ENCODE data around the gene VTI1A.

VTI1A gene

DNA sequence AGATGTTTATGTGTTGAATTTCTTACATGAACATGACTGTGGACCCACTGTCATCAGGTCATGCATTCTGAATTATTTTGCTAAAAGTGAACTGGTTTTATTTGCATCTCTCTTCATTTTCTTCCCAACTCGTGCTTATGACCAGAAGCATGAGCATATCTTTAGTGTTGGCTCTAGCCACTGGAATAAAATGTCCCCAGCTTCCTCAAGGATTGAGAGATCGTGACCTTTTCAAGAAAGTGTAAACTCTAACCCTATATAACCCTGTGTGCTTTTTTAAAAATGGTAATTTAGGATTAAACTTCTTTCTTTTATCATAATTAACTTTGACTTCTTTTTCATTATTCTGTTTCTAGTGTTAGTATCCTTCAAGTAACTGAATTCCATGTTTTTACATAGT lies 55.5 kb downstream of the VTI1A start:
- no peak for DNase-seq (ENCODE audit: extremely low read depth in 1 of 2, low read depth in 1 of 2)

DNA sequence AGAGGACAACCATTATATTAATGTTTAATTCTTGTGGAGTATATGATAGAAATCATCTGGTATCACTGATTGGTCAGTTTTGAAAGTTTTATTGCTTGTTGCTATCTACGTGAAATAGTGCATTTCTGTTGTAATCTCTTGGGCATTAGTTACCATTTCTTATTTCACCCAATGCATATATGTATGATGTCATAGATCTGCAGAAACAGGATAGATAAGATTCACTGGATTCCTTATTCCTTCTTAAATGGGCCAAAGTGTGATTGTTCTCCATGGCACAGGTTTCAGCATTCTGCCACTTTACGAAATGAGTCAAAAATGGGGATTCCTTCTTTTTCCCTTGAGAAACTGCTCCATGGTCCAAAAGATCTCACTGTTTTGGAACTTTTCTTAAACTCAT lies 56.6 kb downstream of the VTI1A start:
- DNase-seq (ENCODE audit: extremely low read depth in 1 of 2, low read depth in 1 of 2), result no peak

GRCh38 chr10:112507046-112507445 lies 60.0 kb downstream of the VTI1A start:
- DNase-seq (ENCODE audit: extremely low read depth in 1 of 2, low read depth in 1 of 2), result no peak

DNA sequence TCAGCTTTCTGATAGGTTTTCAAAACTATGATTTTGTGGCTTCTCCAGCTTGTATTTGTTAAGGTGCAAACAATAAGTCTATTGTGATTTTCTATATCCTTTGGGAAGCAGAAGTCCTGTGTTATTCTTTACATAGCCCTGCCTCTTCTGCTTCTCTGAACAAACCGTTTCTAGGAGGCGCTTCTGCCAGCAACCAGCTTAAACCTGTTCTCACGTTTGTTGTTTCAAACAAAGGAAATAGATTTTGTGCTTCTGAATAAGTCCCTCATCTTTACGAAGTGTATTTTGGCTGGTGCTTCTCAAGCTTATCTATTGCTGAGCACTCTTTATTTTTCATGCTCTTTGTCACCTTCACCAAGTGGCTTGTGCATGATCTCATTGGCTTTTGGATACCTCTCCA lies 61.0 kb downstream of the VTI1A start:
- no peak for DNase-seq (ENCODE audit: extremely low read depth in 1 of 2, low read depth in 1 of 2)

DNA sequence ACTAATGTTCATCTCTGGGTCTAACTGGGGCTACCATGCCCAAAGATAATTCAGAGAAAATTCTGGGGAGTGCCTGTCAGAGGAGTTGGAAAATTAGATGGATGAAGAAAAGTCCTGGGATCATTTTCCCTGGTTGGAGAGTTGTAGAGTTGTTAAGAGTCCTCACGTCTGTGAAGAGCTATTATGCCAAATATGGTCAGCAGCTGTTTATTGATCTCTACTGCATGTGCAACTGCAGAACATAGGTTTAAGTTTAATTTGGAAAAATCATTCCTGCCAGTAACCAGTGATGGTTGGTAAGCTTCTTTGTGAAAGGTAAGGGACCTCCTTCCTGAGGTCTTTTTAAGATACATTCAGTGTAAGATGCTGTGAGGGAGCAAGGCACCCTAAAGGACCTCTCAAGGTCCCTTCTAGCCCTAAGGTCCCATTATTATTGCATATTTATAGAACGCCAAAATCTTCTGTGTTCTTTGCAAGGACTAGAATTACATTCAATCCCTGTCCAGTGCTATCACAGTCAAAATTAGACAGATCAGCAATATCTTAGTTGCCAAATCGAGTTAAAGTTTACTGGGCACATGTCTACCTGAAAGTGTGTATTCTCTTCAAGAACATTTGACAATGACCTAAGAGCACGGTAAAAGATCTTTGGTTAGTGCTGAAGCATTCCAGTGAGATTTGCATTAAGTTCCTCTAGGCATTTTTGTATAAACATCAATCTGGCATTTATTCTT lies 62.7 kb downstream of the VTI1A start:
- no peak for DNase-seq (ENCODE audit: extremely low read depth in 1 of 2, low read depth in 1 of 2)

- no peak for DNase-seq (ENCODE audit: extremely low read depth in 1 of 2, low read depth in 1 of 2)
These were observed 63.4 kb downstream of the VTI1A start for GRCh38 chr10:112510384-112510783.

- DNase-seq (ENCODE audit: extremely low read depth in 1 of 2, low read depth in 1 of 2), result no peak
These were observed 65.3 kb downstream of the VTI1A start for GRCh38 chr10:112512294-112512693.

DNA sequence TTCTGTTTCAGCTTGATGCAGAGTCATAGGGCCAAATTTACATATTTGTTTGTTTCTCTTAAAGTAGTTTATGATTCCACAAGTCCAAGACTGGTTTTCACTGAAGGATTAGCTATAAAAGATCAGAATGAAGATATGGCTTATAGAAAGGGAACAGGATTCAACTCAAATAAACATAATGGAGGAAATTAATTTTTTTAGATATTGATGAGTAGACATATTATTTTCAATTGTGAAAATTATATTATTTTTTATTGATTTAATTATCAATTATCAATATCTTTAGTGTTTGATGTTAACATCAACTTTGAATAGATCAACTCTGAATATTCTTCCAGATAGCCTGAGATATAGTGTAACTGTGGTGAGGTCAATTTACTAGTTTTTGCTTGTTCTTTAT lies 68.1 kb downstream of the VTI1A start:
- DNase-seq (ENCODE audit: extremely low read depth in 1 of 2, low read depth in 1 of 2), result no peak

GRCh38 chr10:112515852-112516251 lies 68.8 kb downstream of the VTI1A start:
- no peak for DNase-seq (ENCODE audit: extremely low read depth in 1 of 2, low read depth in 1 of 2)

- DNase-seq (ENCODE audit: extremely low read depth in 1 of 2, low read depth in 1 of 2), result no peak
These were observed 70.4 kb downstream of the VTI1A start for GRCh38 chr10:112517451-112517862.

GRCh38 chr10:112519133-112519761 lies 72.2 kb downstream of the VTI1A start:
- DNase-seq (ENCODE audit: extremely low read depth in 1 of 2, low read depth in 1 of 2), result no peak

- no peak for DNase-seq (ENCODE audit: extremely low read depth in 1 of 2, low read depth in 1 of 2)
These were observed 73.9 kb downstream of the VTI1A start for GRCh38 chr10:112520914-112521313.

DNA sequence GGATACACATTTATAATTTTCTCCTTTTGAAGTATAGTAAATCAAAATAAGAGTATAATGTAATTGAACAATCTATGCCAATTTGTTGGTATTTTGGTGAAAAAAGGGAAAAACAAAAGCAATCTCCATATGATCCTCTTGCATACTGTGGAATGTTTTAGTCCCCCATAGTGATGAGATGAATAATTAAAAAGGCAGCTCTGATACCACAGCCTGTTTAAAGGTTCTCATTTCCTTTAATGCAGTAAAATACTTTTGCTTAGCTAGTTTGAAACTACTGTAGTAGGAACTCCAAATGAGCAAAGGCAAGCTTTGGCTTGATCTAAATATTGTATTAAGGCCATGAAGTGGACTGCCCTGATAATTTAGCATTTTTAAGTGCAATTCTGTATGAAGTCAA lies 77.6 kb downstream of the VTI1A start:
- no peak for DNase-seq (ENCODE audit: extremely low read depth in 1 of 2, low read depth in 1 of 2)

DNA sequence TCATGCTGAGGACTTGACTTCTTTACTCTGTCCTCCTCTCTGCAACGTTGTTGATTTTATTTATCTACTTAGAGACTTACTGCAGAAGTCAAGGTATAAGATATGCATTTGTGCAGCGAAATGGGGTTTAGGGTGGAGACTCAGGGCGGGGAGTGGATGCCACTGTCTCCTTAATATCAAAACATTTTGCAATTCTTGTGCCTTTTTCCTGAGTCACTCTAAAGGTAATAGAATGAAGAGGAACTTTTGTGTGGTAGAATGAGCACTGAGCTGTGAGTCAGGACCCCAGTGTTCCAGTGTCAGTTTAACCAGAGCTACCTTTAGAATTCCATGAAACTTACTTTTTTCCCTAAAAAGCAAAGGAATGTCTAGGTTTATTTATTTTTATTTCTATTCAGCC lies 78.2 kb downstream of the VTI1A start:
- DNase-seq (ENCODE audit: extremely low read depth in 1 of 2, low read depth in 1 of 2), result no peak

DNA sequence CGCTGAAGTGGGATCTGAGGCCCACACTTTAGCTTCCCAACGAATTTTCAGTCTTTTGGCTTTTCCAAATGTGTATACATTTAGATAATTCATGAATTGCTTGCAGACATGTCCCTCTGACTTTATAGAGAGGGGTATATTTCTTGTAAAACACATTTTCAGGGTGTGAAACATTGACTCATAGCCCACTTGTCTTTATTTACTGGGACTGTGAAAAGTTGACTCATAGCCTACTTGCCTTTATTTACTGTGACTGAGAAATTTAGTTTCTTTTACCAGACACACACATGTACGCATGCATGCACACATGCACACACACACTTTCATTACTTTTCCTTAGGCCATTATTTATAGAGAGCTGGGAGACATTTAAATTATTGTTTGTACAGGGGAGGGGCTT lies 79.1 kb downstream of the VTI1A start:
- no peak for DNase-seq (ENCODE audit: extremely low read depth in 1 of 2, low read depth in 1 of 2)

DNA sequence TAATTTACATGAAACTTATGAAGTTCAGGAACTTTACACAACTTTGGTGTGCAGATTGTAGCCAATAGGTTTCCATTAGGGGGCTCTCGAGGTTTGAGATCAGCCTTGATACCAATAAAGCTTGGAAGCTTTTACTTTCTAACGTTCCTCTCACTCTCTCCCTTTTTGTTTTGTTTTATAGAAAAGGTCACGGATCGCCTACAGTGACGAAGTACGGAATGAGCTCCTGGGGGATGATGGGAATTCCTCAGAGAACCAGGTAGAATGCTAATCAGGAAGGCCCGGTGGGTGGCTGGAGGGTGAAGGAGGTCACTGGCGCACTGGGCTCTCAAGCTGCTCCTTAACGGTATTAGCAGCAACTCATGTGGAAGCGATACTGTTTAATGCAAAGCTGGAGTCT lies 79.9 kb downstream of the VTI1A start:
- DNase-seq (ENCODE audit: extremely low read depth in 1 of 2, low read depth in 1 of 2), result no peak

GRCh38 chr10:112528235-112528634 lies 81.2 kb downstream of the VTI1A start:
- DNase-seq (ENCODE audit: extremely low read depth in 1 of 2, low read depth in 1 of 2), result no peak

GRCh38 chr10:112531421-112531820 lies 84.4 kb downstream of the VTI1A start:
- DNase-seq (ENCODE audit: extremely low read depth in 1 of 2, low read depth in 1 of 2), result no peak

DNA sequence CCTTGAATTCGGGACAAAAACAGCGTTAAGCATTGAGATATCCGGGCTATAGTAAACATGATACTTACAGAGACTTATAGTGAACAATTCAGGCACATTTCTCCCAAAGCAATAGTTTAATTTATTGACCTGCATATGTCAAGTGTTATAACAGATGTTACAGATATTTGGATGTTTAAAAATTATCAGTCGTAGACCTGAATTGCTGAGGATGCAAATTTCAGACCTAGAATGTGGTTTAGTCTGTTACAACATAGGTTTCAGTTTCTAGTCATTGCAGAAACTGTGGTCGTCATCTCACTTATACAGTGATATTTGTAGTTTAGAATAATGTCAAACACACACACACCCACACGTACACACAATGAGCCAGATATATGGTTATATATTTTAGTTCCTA lies 85.2 kb downstream of the VTI1A start:
- DNase-seq (ENCODE audit: extremely low read depth in 1 of 2, low read depth in 1 of 2), result no peak

DNA sequence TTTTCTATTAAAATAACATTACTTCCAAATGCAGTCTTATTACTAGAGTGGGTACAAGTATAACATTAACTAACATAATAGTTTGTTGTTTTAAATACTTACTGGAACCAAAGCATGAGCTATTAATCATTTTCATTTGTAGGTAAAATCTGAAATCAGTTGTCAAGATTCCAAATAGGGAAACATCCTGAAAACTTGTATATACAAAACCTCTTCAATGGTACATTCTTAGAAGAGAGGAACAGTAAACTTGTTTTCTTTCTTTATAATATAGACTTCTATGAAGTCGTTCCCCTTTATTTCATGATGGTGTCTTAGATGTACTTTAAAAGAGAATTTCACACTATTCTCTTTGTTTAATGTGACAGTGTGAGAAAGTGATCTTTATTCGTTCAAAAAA lies 85.9 kb downstream of the VTI1A start:
- no peak for DNase-seq (ENCODE audit: extremely low read depth in 1 of 2, low read depth in 1 of 2)

GRCh38 chr10:112533916-112534315 lies 86.9 kb downstream of the VTI1A start:
- DNase-seq (ENCODE audit: extremely low read depth in 1 of 2, low read depth in 1 of 2), result no peak

- no peak for DNase-seq (ENCODE audit: extremely low read depth in 1 of 2, low read depth in 1 of 2)
These were observed 88.5 kb downstream of the VTI1A start for GRCh38 chr10:112535531-112535951.

DNA sequence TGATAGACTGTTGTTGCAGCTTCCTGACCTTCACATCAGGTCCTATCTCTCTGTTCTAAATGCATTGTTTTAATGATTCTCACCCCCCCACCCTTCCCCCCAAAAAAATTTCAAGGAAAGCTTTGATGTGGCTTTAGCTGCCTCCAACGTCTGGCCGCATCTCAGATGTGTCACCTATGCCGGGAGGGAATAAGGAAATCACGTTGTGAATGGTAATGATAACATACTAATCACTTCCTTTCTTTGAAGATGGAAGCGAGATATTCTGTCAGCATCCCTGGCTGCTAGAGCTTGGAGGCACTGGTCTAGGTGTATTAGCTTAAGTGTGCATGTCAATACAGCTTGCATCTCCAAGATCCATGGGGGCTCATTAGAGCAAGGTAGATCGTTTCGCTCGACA lies 89.6 kb downstream of the VTI1A start:
- DNase-seq (ENCODE audit: extremely low read depth in 1 of 2, low read depth in 1 of 2), result no peak

Measured in activated CD8-positive, alpha-beta memory T cell treated with anti-CD3 and anti-CD28 coated beads for 1 hour (primary cell).